ENCODE data around the gene ZNF384. TPM values are rescaled to one million over a fixed set of nuclear protein-coding genes. Genes with fewer than 3 reads are reported as not detected.

The ZNF384 gene
- total RNA-seq, 1 experiment from 2014 or later, result 19.5 TPM

DNA sequence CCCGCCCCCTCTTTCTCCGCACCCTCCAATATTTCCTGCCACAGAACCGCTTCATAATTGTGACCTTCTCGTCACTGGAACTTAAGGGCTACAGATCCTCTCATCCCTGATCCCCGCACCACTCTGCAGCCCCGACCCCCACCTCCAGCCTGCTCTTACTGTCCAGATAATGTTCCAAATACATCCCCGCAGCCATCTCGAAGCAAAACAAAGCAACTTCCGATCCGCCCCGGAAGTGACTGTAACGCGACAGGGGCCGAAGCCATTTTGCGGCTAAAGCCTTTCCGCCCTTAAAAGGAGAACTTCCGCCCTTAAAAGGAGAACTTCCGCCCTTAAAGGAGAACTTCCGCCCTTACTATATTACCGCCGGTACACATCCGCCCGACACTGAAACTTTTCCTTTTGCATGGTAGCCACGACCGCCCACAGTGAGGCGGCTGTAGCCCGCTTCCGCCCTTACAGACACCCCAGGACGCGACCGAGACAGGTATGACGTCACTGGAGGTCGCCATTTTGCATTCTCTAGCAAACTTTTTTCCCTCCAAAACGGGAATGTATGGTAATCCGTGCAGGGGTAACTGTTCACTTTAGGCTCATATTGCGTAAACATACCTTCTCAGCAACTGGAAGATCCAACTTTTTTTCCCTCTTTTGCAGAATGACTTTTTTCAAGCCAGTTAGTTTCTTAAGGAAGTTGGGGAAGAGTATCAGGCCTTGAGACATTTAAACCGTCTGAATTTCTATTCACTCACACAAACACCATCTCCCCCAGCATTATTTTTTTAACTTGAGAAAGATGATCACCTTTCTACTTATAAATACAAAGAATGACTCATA, 26.1 kb downstream of the ZNF384 start, which contains the start of gene ING4:
TSS of gene ING4 (minus strand) at position 214 of the 837 bp plus-strand sequence. CDS start at position 196, 18 bp downstream.
- Histone ChIP-seq H3K36me3 (peaks cover 22% of the 10 kb centered on the region), H3K4me3 (peak within 1 kb of the TSS; percentile 48), H3K9me3 (replicated peaks) (no peaks in the 10 kb centered on the region), H3K4me1 (replicated peaks) (peaks cover 10% of the 10 kb centered on the region), H3K27me3 (replicated peaks) (no peaks in the 10 kb centered on the region), H3K27ac (peak within 1 kb of the TSS; percentile 83)
- peak; percentile 98 to 99 for DNase-seq (ENCODE audit: low read depth in 1 of 2, low spot score in 2 of 2)

DNA sequence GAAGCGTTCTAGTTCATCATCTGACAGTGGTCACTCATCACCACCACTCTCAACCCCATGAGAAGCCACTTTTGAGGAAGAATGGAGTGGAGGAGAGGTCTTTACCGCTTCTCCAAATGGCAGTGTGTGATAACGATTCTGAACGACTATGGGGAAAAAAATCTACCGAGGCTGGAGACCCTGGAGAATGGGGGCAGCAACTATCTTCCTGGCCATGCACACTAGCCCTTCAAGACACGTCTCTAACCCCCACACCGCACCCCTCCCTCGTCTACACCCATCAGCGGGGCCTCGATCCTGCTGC, 26.6 kb downstream of the ZNF384 start:
- Histone ChIP-seq H3K4me1 (replicated peaks) (peaks cover 10% of the 10 kb centered on the region), H3K27me3 (replicated peaks) (no peaks in the 10 kb centered on the region), H3K4me3 (peak overlapping the region; percentile 48), H3K36me3 (peaks cover 16% of the 10 kb centered on the region), H3K27ac (peak overlapping the region; percentile 31), H3K9me3 (replicated peaks) (no peaks in the 10 kb centered on the region)
- DNase-seq (ENCODE audit: low read depth in 1 of 2, low spot score in 2 of 2), result no peak

DNA sequence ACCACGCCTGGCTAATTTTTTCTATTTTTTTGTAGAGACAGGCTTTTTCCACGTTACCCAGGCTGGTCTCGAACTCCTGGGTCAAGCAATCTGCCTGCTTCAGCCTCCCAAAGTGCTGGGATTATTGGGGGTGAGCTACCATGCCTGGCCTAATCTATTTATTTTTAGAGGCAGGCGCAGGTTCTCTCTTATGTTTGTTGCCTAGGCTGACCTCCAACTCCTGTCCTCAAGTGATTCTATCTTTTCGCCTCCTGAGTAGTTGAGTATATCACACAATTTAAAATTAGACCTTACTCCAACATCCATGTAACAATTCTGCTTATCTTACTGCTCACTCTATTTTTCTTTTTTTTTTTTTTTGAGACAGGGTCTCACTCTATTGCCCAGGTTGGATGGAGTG, 35.2 kb downstream of the ZNF384 start:
- peaks cover 49% of the 10 kb centered on the region for H3K36me3 ChIP-seq
- no peak overlapping the region for H3K4me3 ChIP-seq
- no peaks in the 10 kb centered on the region for H3K27me3 ChIP-seq (replicated peaks)
- no peaks in the 10 kb centered on the region for H3K4me1 ChIP-seq (replicated peaks)
- no peaks in the 10 kb centered on the region for H3K9me3 ChIP-seq (replicated peaks)
- no peak overlapping the region for H3K27ac ChIP-seq
- no peak for DNase-seq (ENCODE audit: low read depth in 1 of 2, low spot score in 2 of 2)

DNA sequence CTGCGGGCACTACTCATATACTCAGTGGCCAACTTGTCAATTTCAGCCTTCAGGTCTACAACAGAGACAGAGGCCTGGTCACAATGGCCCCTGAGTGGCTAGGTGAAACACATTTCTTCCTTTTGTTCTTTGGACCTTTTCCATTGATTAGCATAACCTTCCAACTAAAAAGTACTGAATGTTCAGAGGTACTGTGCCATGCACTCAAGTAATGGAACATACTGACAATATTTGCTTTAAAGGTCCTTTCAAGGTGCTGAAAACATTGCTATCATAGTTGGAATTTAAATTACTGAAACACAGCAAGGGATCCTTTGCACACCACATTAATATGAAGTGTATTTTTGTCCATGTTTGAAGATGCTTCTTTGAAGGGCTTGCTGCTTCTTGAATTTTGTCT, 35.8 kb downstream of the ZNF384 start:
- H3K27me3 ChIP-seq (replicated peaks), result no peaks in the 10 kb centered on the region
- DNase-seq (ENCODE audit: low read depth in 1 of 2, low spot score in 2 of 2), result no peak

DNA sequence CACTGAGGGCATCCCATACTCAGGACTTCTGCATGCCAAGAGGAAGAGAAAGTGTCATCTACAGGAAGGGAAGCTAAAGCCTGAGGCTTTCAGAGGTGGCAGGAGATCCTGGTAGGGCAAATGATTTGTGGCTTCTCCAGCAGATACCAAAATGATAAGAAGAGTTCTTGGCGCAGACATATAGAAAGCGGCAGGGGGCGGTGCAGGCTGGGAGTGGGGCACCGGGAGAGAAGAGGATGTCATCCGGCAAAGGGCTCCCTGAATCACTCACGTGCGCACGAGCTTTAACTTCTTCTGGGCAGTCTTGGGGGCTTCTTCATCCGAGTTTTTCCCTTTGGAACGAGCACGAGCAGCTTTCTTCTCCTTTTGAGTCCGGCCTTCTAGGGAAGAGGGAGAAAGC, 36.8 kb downstream of the ZNF384 start:
- Histone ChIP-seq H3K36me3 (peaks cover 49% of the 10 kb centered on the region), H3K27me3 (replicated peaks) (no peaks in the 10 kb centered on the region), H3K4me1 (replicated peaks) (no peaks in the 10 kb centered on the region), H3K27ac (no peak overlapping the region), H3K4me3 (no peak overlapping the region), H3K9me3 (replicated peaks) (no peaks in the 10 kb centered on the region)
- no peak for DNase-seq (ENCODE audit: low read depth in 1 of 2, low spot score in 2 of 2)

More for the DNA sequence above, 35.8 kb downstream of the ZNF384 start:
- no peaks in the 10 kb centered on the region for H3K9me3 ChIP-seq (replicated peaks)
- no peak overlapping the region for H3K27ac ChIP-seq
- H3K36me3 ChIP-seq, result peaks cover 49% of the 10 kb centered on the region
- no peak overlapping the region for H3K4me3 ChIP-seq
- H3K4me1 ChIP-seq (replicated peaks), result no peaks in the 10 kb centered on the region

DNA sequence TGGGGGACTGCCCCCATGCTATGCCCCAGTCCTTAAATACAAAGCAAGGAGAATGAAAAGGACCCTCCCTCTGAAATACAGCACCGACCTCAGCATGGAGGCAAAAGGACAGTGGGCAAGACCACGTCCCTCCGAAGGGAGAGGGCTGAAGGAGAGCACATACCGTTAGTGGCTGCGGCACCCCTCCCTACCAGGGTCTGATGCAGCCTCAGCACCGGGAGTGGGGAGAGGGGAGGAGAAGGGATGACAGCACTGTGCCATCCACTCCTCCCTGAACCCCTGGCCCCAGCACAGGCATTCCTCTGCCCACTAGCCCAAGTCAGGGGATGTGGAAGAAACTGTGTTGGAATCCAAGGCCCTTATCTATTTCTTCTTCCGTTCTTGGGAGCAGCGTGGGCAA, 38.3 kb downstream of the ZNF384 start:
- no peak overlapping the region for H3K27ac ChIP-seq
- no peak overlapping the region for H3K4me3 ChIP-seq
- no peaks in the 10 kb centered on the region for H3K27me3 ChIP-seq (replicated peaks)
- no peaks in the 10 kb centered on the region for H3K9me3 ChIP-seq (replicated peaks)
- H3K4me1 ChIP-seq (replicated peaks), result no peaks in the 10 kb centered on the region
- DNase-seq (ENCODE audit: low read depth in 1 of 2, low spot score in 2 of 2), result no peak
- H3K36me3 ChIP-seq, result peaks cover 44% of the 10 kb centered on the region

DNA sequence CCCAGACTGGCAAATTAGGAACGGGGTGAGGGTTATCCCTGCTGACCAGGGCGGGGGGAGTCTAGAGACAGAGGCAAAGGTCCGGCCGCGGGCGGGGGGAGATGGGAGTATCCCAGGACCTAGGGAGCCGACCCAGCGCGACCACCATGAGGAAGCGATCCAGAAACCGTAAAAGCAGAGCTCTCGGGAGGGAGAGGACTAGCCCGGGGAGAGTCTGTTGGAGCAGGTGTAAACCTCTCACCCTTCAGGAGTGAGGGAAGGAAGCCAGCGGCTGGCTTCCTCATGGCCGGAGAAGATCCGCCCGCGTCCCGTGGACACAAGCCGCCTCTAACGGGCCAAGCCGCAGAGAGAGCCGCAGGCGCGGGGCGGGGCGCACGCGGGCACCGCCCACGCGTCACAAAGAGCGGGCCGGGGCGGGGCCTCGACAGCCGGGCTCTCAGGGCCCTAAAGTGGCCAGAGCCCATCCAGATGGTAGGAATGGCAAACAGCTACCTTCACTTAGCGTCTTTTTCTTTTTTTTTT, 42.0 kb downstream of the ZNF384 start, which contains the start of gene ACRBP:
TSS of gene ACRBP (minus strand) at position 350 of the 522 bp plus-strand sequence. CDS start at position 284, 66 bp downstream.
- Histone ChIP-seq H3K36me3 (peaks cover 19% of the 10 kb centered on the region), H3K4me3 (no peak within 1 kb of the TSS), H3K4me1 (replicated peaks) (no peaks in the 10 kb centered on the region), H3K27ac (no peak within 1 kb of the TSS), H3K27me3 (replicated peaks) (no peaks in the 10 kb centered on the region), H3K9me3 (replicated peaks) (no peaks in the 10 kb centered on the region)
- DNase-seq (ENCODE audit: low read depth in 1 of 2, low spot score in 2 of 2), result no peak

DNA sequence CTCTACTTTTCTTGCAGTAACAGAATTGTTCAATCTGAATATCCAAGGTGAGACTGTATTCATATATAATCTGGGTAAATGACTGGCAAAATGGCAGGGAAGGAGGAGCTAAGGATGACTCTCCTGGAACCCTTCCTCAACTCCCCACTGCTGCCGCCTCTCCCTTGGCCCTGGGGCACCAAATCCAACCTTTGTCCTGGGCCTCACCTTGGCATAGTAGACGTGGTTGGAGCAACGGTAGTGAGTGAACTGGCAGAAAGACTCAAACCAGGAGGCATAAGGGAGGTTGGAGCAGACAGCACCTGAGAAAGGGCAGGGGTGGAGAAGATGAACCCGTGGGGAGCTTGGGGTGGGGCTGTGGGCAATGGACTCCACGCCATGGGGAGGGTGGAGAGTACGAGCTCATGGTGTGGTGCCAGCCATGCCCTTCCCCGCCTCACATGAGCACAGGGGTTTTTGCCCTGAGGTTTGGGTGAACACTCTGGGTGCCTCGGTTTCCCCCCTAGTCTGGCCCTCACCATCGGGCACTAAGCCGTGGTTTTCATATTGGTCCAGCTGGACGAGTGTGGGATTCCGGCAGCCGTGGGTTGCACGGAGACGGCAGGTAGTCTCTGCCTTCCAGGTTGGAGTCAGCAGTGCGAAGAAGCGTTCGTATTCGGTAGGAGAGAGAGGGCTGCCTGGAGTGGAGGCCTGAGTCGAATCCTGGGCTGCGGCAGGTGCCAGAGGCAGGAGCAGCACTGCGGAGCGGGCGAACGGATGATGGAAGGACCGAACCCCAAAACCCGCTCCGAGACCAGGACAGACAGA, 42.7 kb downstream of the ZNF384 start:
- H3K27ac ChIP-seq, result no peak overlapping the region
- DNase-seq (ENCODE audit: low read depth in 1 of 2, low spot score in 2 of 2), result no peak
- no peaks in the 10 kb centered on the region for H3K9me3 ChIP-seq (replicated peaks)
- peaks cover 16% of the 10 kb centered on the region for H3K36me3 ChIP-seq
- no peak overlapping the region for H3K4me3 ChIP-seq
- H3K27me3 ChIP-seq (replicated peaks), result no peaks in the 10 kb centered on the region
- H3K4me1 ChIP-seq (replicated peaks), result no peaks in the 10 kb centered on the region

DNA sequence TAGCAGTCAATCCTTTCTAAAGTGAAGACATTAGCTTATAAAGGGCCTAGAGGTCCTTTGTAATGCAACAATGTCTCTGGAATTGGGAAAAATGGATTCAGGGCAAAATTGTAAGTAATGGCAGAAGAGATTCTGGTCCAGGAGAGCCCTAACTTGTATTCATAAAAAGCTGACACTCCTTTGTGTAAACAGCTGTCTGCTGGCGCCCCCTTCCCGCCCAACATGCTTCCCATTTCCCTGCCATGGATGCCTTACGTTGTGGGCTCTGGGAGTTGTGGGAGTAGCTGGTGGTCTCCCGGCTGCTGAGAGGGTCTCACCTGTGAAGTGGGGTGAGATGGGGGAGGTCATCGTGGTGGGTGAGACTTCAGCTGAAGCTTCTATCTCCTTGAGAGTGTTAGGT, 44.3 kb downstream of the ZNF384 start:
- Histone ChIP-seq H3K27ac (no peak overlapping the region), H3K4me1 (replicated peaks) (no peaks in the 10 kb centered on the region), H3K36me3 (0 out of 2 replicates have a peak, but pooled peaks cover 6% of the 10 kb centered on the region), H3K27me3 (replicated peaks) (no peaks in the 10 kb centered on the region), H3K9me3 (replicated peaks) (no peaks in the 10 kb centered on the region), H3K4me3 (no peak overlapping the region)
- no peak for DNase-seq (ENCODE audit: low read depth in 1 of 2, low spot score in 2 of 2)

DNA sequence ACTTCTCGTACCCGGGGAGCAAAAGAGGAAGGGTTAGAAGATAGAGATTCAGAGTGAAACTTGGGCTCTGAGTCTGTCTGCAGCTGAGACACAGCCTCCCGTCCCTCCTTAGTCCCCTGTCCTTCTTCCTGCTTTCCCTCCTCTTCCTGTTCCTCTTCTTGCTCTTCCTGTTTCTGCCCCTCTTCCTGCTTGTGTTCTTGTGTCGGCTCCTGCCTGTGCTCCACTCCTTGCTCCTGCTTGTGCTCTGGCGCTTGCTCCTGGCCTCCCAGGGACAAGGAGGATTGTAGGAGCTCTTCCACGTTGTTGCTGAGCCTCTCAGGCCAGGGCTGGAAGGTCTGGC, 44.9 kb downstream of the ZNF384 start:
- no peak overlapping the region for H3K27ac ChIP-seq
- H3K27me3 ChIP-seq (replicated peaks), result no peaks in the 10 kb centered on the region
- no peaks in the 10 kb centered on the region for H3K9me3 ChIP-seq (replicated peaks)
- DNase-seq (ENCODE audit: low read depth in 1 of 2, low spot score in 2 of 2), result no peak
- no peaks in the 10 kb centered on the region for H3K36me3 ChIP-seq
- no peak overlapping the region for H3K4me3 ChIP-seq
- H3K4me1 ChIP-seq (replicated peaks), result no peaks in the 10 kb centered on the region

DNA sequence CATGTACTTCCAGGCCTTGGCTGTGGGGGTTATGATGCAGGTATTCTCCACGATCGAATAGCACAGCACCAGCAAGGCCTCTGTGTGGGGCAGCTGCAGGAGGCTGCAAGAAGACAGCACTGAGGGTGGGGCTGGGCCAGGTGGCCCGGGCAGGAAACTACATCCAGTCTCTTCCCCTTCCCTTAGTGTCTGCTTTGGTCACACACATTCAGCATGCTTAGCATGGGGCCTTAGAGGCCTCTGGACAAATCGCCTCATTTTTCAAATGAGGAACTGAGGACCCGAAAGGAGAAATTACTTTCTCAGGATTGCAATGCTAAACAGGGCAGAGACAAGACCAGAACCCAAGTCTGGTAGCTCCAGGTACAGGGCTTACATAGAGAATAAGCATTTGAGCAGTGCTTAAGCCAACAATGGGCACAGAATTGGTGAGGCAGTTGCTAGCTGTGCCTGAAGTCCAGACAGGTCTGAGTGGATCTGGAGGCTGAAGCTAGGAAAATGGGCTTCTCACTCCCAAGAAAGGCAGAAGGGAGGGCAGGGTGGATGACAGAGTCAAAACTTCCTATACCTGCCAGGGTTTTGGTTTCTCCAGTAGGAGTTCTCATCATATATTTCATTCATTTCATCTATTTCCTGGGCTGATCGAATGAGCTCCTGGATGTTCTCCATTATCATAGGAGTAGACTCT, 45.5 kb downstream of the ZNF384 start:
- no peak overlapping the region for H3K27ac ChIP-seq
- H3K4me3 ChIP-seq, result no peak overlapping the region
- no peaks in the 10 kb centered on the region for H3K9me3 ChIP-seq (replicated peaks)
- H3K4me1 ChIP-seq (replicated peaks), result no peaks in the 10 kb centered on the region
- no peaks in the 10 kb centered on the region for H3K27me3 ChIP-seq (replicated peaks)
- no peak for DNase-seq (ENCODE audit: low read depth in 1 of 2, low spot score in 2 of 2)
- no peaks in the 10 kb centered on the region for H3K36me3 ChIP-seq

DNA sequence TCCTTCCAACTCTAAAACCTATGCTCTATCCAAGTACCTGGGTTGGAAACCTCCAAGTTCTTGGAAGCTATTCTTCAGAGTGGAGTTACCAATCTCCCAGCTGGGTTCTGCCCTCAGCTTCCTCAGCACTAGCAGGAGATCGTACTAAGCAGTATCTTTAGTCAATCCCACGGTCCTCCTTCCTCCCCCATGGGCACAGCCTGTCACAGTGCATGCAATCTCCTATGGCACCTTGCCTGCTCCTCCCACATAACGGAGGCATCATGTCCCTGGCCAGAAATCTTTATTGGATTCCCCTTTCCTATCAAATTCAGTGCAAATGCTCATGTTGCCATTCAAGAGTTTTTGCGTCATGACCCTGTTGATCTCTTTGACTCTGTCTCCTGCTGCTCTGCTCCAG, 48.0 kb downstream of the ZNF384 start:
- Histone ChIP-seq H3K4me3 (no peak overlapping the region), H3K27me3 (replicated peaks) (no peaks in the 10 kb centered on the region)
- DNase-seq (ENCODE audit: low read depth in 1 of 2, low spot score in 2 of 2), result no peak

DNA sequence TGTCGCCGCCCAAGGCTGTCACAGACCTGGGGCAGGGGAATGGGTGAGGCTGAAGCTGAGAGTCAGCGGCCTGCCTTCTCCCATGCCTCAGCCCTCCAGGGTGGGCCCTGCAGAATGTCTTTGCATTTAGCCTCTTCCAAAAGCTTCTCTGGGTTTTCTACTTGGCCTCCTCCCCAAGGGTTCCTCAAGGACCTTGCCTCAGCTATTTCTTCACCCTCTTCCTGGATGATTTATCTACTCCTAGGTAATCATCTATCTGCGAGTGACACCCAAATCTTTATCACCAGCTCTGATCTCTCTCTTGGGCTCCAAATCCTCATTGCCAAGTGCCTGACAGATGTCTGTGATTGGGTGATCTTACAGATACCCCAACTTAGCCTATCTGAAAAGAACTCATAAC, 48.7 kb downstream of the ZNF384 start:
- Histone ChIP-seq H3K4me3 (no peak overlapping the region), H3K36me3 (no peaks in the 10 kb centered on the region), H3K27me3 (replicated peaks) (no peaks in the 10 kb centered on the region), H3K9me3 (replicated peaks) (no peaks in the 10 kb centered on the region), H3K27ac (no peak overlapping the region), H3K4me1 (replicated peaks) (peaks cover under 1% of the 10 kb centered on the region; the same call in 1 of the 2 replicates)
- DNase-seq (ENCODE audit: low read depth in 1 of 2, low spot score in 2 of 2), result no peak

More for the DNA sequence above, 48.0 kb downstream of the ZNF384 start:
- no peaks in the 10 kb centered on the region for H3K36me3 ChIP-seq
- no peak overlapping the region for H3K27ac ChIP-seq
- H3K4me1 ChIP-seq (replicated peaks), result no peaks in the 10 kb centered on the region; the same call in 1 of the 2 replicates
- no peaks in the 10 kb centered on the region for H3K9me3 ChIP-seq (replicated peaks)

Data from SJSA1 (cell line).